Stimulated activated naive CD4-positive, alpha-beta T cell treated with Interleukin-2 at 50 U/mL for 16 hours (primary cell): ENCODE data around the gene GNAQ.
"Not testable (repeated sequence)": the region's sequence is repeated elsewhere in the genome, so short reads cannot be mapped to it uniquely, and the experiment has no call there.

Experiments
- DNase-seq: peaks from one replicate; lab custom pipeline; 2025; lab: John Stamatoyannopoulos, UW

The GNAQ gene

GRCh38 chr9:78031444-78031892, at the start of gene GNAQ:
Gene GNAQ (minus strand): TSS chr9:78031811. CDS start chr9:78031235, 576 bp downstream.
- DNase-seq: no peak

- no peak for DNase-seq
Observed at GRCh38 chr9:78074385-78075291, 43.0 kb upstream of the GNAQ start.

- DNase-seq: no peak
Observed at GRCh38 chr9:78073722-78074121, 42.1 kb upstream of the GNAQ start.

- no peak for DNase-seq
Observed at GRCh38 chr9:78072586-78073199, 41.1 kb upstream of the GNAQ start.

GRCh38 chr9:78070521-78070920, 38.9 kb upstream of the GNAQ start:
- no peak for DNase-seq

GRCh38 chr9:78064075-78064474, 32.5 kb upstream of the GNAQ start:
- no peak for DNase-seq

GRCh38 chr9:78062710-78063109, 31.1 kb upstream of the GNAQ start:
- no peak for DNase-seq

GRCh38 chr9:78054218-78054617, 22.6 kb upstream of the GNAQ start:
- not testable (repeated sequence) for DNase-seq

- no peak for DNase-seq
Observed at GRCh38 chr9:78053627-78054026, 22.0 kb upstream of the GNAQ start.

- DNase-seq: no peak
Observed at GRCh38 chr9:78050421-78050820, 18.8 kb upstream of the GNAQ start.

GRCh38 chr9:78049484-78049883, 17.9 kb upstream of the GNAQ start:
- no peak for DNase-seq

- no peak for DNase-seq
Observed at GRCh38 chr9:78047106-78047505, 15.5 kb upstream of the GNAQ start.

- DNase-seq: no peak
Observed at GRCh38 chr9:78046112-78046511, 14.5 kb upstream of the GNAQ start.

GRCh38 chr9:78044886-78045285, 13.3 kb upstream of the GNAQ start:
- DNase-seq: no peak

- no peak for DNase-seq
Observed at GRCh38 chr9:78044189-78044588, 12.6 kb upstream of the GNAQ start.

- no peak for DNase-seq
Observed at GRCh38 chr9:78041971-78042370, 10.4 kb upstream of the GNAQ start.

GRCh38 chr9:78040726-78041125, 9.1 kb upstream of the GNAQ start:
- no peak for DNase-seq

GRCh38 chr9:78038620-78039300, 7.1 kb upstream of the GNAQ start:
- no peak for DNase-seq

- no peak for DNase-seq
Observed at GRCh38 chr9:78035383-78035993, 3.9 kb upstream of the GNAQ start.

- DNase-seq: no peak
Observed at GRCh38 chr9:78033870-78034269, 2.3 kb upstream of the GNAQ start.

GRCh38 chr9:78032730-78033457, 1.3 kb upstream of the GNAQ start:
- no peak for DNase-seq
